ENCODE measurements around the gene ABCC11. TPM values are rescaled to one million over a fixed set of nuclear protein-coding genes. Genes with fewer than 3 reads are reported as not detected.

The ABCC11 gene
- total RNA-seq, 1 donor from 2014 or later: 0.09 TPM

GRCh38 chr16:48271728-48272127 lies 24.4 kb upstream of the ABCC11 start:
- peak; percentile 30 for TF ChIP-seq CTCF (conservative IDR thresholded peaks at IDR 0.05)

GRCh38 chr16:48269011-48269410 lies 21.7 kb upstream of the ABCC11 start:
- Mint-ChIP-seq H3K36me3 (ENCODE audit: low read depth) (no peaks in the 10 kb centered on the region), H3K9me3 (no peaks in the 10 kb centered on the region), H3K27me3 (ENCODE audit: low read depth) (no peaks in the 10 kb centered on the region), H3K4me3 (no peak overlapping the region), H3K27ac (ENCODE audit: unreplicated experiment) (no peak overlapping the region), H3K4me1 (peaks cover 9% of the 10 kb centered on the region)
- no peak for TF ChIP-seq CTCF (conservative IDR thresholded peaks at IDR 0.05)
- no peak for DNase-seq (ENCODE audit: low read depth, low spot score)

More at GRCh38 chr16:48271728-48272127, 24.4 kb upstream of the ABCC11 start:
- Mint-ChIP-seq H3K9me3 (no peaks in the 10 kb centered on the region), H3K4me3 (no peak overlapping the region), H3K27me3 (ENCODE audit: low read depth) (no peaks in the 10 kb centered on the region), H3K36me3 (ENCODE audit: low read depth) (no peaks in the 10 kb centered on the region), H3K4me1 (peaks cover 12% of the 10 kb centered on the region), H3K27ac (ENCODE audit: unreplicated experiment) (no peak overlapping the region)
- no peak for DNase-seq (ENCODE audit: low read depth, low spot score)

GRCh38 chr16:48262631-48263030 lies 15.3 kb upstream of the ABCC11 start:
- no peaks in the 10 kb centered on the region for H3K27me3 Mint-ChIP-seq (ENCODE audit: low read depth)
- TF ChIP-seq CTCF (conservative IDR thresholded peaks at IDR 0.05): no peak
- H3K9me3 Mint-ChIP-seq: no peaks in the 10 kb centered on the region
- no peak for DNase-seq (ENCODE audit: low read depth, low spot score)
- H3K4me1 Mint-ChIP-seq: no peaks in the 10 kb centered on the region
- H3K4me3 Mint-ChIP-seq: no peak overlapping the region
- H3K27ac Mint-ChIP-seq (ENCODE audit: unreplicated experiment): no peak overlapping the region
- H3K36me3 Mint-ChIP-seq (ENCODE audit: low read depth): peaks cover 12% of the 10 kb centered on the region

- no peaks in the 10 kb centered on the region for H3K27me3 Mint-ChIP-seq (ENCODE audit: low read depth)
- H3K27ac Mint-ChIP-seq (ENCODE audit: unreplicated experiment): no peak overlapping the region
- H3K36me3 Mint-ChIP-seq (ENCODE audit: low read depth): peaks cover 12% of the 10 kb centered on the region
- TF ChIP-seq CTCF (conservative IDR thresholded peaks at IDR 0.05): no peak
- DNase-seq (ENCODE audit: low read depth, low spot score): no peak
- H3K9me3 Mint-ChIP-seq: no peaks in the 10 kb centered on the region
- H3K4me3 Mint-ChIP-seq: no peak overlapping the region
- no peaks in the 10 kb centered on the region for H3K4me1 Mint-ChIP-seq
These were observed 14.2 kb upstream of the ABCC11 start for GRCh38 chr16:48261569-48261968.

GRCh38 chr16:48256579-48257177 lies 9.3 kb upstream of the ABCC11 start:
- no peaks in the 10 kb centered on the region for H3K27me3 Mint-ChIP-seq (ENCODE audit: low read depth)
- no peaks in the 10 kb centered on the region for H3K9me3 Mint-ChIP-seq
- no peak for DNase-seq (ENCODE audit: low read depth, low spot score)
- H3K4me1 Mint-ChIP-seq: no peaks in the 10 kb centered on the region
- H3K36me3 Mint-ChIP-seq (ENCODE audit: low read depth): peaks cover 5% of the 10 kb centered on the region
- no peak overlapping the region for H3K27ac Mint-ChIP-seq (ENCODE audit: unreplicated experiment)
- TF ChIP-seq CTCF (conservative IDR thresholded peaks at IDR 0.05): no peak
- H3K4me3 Mint-ChIP-seq: no peak overlapping the region
